GM12891 (cell line): ENCODE measurements around the gene FAH.

Source experiments
- POLR2AphosphoS5 ChIP-seq: IDR thresholded peaks from 2 replicates; pipeline ENCODE4 v1.6.1; 2011; ENCODE audit warnings: low read depth, low read length, control low read depth
- SPI1 ChIP-seq: IDR thresholded peaks from 2 replicates; pipeline ENCODE4 v1.6.1; 2011; ENCODE audit warnings: low read depth, low read length, control low read depth

DNA sequence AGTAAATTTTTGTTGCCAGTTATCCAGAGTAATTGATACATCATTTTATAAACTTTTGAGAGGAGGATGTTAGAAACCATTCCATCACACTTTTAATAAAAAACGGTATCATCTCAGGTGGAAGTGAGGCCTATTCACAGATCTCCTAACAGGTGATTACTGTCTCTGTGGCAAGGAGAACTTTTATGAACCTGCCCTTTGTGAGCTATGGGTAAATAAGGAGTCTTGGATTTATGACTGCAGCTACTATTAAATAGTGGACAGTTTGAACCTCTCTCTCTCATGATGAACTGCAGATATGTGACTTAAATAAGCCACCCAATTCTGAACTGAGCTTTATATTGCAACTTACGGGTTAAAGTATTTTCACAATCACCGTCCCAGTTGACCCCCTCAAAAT is 47.6 kb upstream of the FAH start:
- TF ChIP-seq POLR2AphosphoS5 (no peak), SPI1 (no peak)
